ENCODE results near the gene MEAK7.
A peak's percentile ranks its signal among the peaks of the same experiment; 100 is the strongest.

The MEAK7 gene

GRCh38 chr16:84504420-84505248, at the start of gene MEAK7:
TSS of gene MEAK7 (minus strand) at chr16:84504659. CDS start at chr16:84498086, 6,573 bp downstream.
- DNase-seq, result peak; percentile 100

GRCh38 chr16:84553873-84554399, 49.5 kb upstream of the MEAK7 start:
- no peak for DNase-seq

GRCh38 chr16:84552135-84552534, 47.7 kb upstream of the MEAK7 start:
- no peak for DNase-seq

GRCh38 chr16:84550096-84550495, 45.6 kb upstream of the MEAK7 start:
- DNase-seq, result no peak

- peak; percentile 41 for DNase-seq
These were observed 44.7 kb upstream of the MEAK7 start for GRCh38 chr16:84548971-84549844.

GRCh38 chr16:84548508-84548907, 44.0 kb upstream of the MEAK7 start:
- DNase-seq, result no peak

GRCh38 chr16:84547546-84548061, 43.1 kb upstream of the MEAK7 start:
- DNase-seq, result no peak

GRCh38 chr16:84546669-84547545, 42.4 kb upstream of the MEAK7 start:
- DNase-seq, result peak; percentile 65

- no peak for DNase-seq
These were observed 40.8 kb upstream of the MEAK7 start for GRCh38 chr16:84545114-84545737.

- no peak for DNase-seq
These were observed 39.7 kb upstream of the MEAK7 start for GRCh38 chr16:84544031-84544773.

- DNase-seq, result no peak
These were observed 38.8 kb upstream of the MEAK7 start for GRCh38 chr16:84543253-84543652.

GRCh38 chr16:84541999-84542817, 37.7 kb upstream of the MEAK7 start:
- DNase-seq, result no peak

GRCh38 chr16:84540194-84540593, 35.7 kb upstream of the MEAK7 start:
- DNase-seq, result no peak

- no peak for DNase-seq
These were observed 33.9 kb upstream of the MEAK7 start for GRCh38 chr16:84538222-84538840.

GRCh38 chr16:84537491-84538151, 33.2 kb upstream of the MEAK7 start:
- DNase-seq, result peak; percentile 79

- no peak for DNase-seq
These were observed 31.4 kb upstream of the MEAK7 start for GRCh38 chr16:84535851-84536250.

GRCh38 chr16:84535408-84535807, 30.9 kb upstream of the MEAK7 start:
- DNase-seq, result peak; percentile 64

- DNase-seq, result no peak
These were observed 30.4 kb upstream of the MEAK7 start for GRCh38 chr16:84534815-84535214.

GRCh38 chr16:84532855-84533486, 28.5 kb upstream of the MEAK7 start:
- no peak for DNase-seq

All from eye (tissue), 1 donor.